GM08714 (cell line): ENCODE data around the gene FOXA3.
A peak's percentile ranks its signal among the peaks of the same experiment; 100 is the strongest.

Experiments
- H3K4me3 ChIP-seq: fragments of 200-500 bp; sonication (Bioruptor generic); 2 replicates; pipeline ENCODE4 v1.5.1; 2014; ENCODE audit warnings: mild to moderate bottlenecking, low read length, inconsistent platforms
- ZNF274 ChIP-seq: IDR thresholded peaks from 2 replicates; pipeline ENCODE4 v1.6.1; 2012; ENCODE audit warnings: mild to moderate bottlenecking, low read depth, low read length

The FOXA3 gene

GRCh38 chr19:45901912-45902650 lies 38.0 kb downstream of the FOXA3 start, which contains the start of gene MYPOP:
Gene MYPOP (minus strand): TSS chr19:45902613. CDS start chr19:45901773, 840 bp downstream.
- no peak for TF ChIP-seq ZNF274
- peak within 1 kb of the TSS; percentile 82 for H3K4me3 ChIP-seq

GRCh38 chr19:45902651-45903625 lies 38.8 kb downstream of the FOXA3 start:
- no peak for TF ChIP-seq ZNF274
- peak overlapping the region; percentile 73; the same call in 1 of the 2 replicates for H3K4me3 ChIP-seq

- TF ChIP-seq ZNF274 = no peak
- H3K4me3 ChIP-seq = no peak overlapping the region
Observed at GRCh38 chr19:45905011-45905410, 40.9 kb downstream of the FOXA3 start.

GRCh38 chr19:45906221-45906620 lies 42.1 kb downstream of the FOXA3 start:
- H3K4me3 ChIP-seq = no peak overlapping the region
- no peak for TF ChIP-seq ZNF274

GRCh38 chr19:45908956-45909355 lies 44.8 kb downstream of the FOXA3 start:
- no peak overlapping the region for H3K4me3 ChIP-seq
- TF ChIP-seq ZNF274 = no peak

- TF ChIP-seq ZNF274 = no peak
- H3K4me3 ChIP-seq = no peak overlapping the region
Observed at GRCh38 chr19:45911291-45911690, 47.2 kb downstream of the FOXA3 start.

- no peak for TF ChIP-seq ZNF274
- no peak within 1 kb of the TSS for H3K4me3 ChIP-seq
Observed at GRCh38 chr19:45913874-45914830, 50.0 kb downstream of the FOXA3 start, which contains the start of gene NANOS2. Gene NANOS2 (minus strand): TSS chr19:45914778. CDS start chr19:45914693, 85 bp downstream.

GRCh38 chr19:45917421-45918091 lies 53.4 kb downstream of the FOXA3 start:
- H3K4me3 ChIP-seq = no peak overlapping the region
- TF ChIP-seq ZNF274 = no peak

GRCh38 chr19:45918721-45919120 lies 54.6 kb downstream of the FOXA3 start:
- H3K4me3 ChIP-seq = no peak overlapping the region
- no peak for TF ChIP-seq ZNF274

- H3K4me3 ChIP-seq = no peak overlapping the region
Observed at GRCh38 chr19:45919678-45920077, 55.6 kb downstream of the FOXA3 start.

GRCh38 chr19:45920458-45920857 lies 56.3 kb downstream of the FOXA3 start:
- no peak for TF ChIP-seq ZNF274
- H3K4me3 ChIP-seq = no peak overlapping the region

More at GRCh38 chr19:45919678-45920077, 55.6 kb downstream of the FOXA3 start:
- TF ChIP-seq ZNF274 = no peak

GRCh38 chr19:45922281-45922680 lies 58.2 kb downstream of the FOXA3 start:
- TF ChIP-seq ZNF274 = no peak

More at GRCh38 chr19:45922281-45922680, 58.2 kb downstream of the FOXA3 start:
- no peak overlapping the region for H3K4me3 ChIP-seq
